RWPE2 (cell line): ENCODE data around the gene FBXL19.

Experiments used
- ATAC-seq: fragments of 200-7000 bp; cut with Tn5 transposase; 3 replicates; pipeline ENCODE4 v1.9.1; 2021; ENCODE audit warnings: low read depth
- DNase-seq: peaks from one replicate; pipeline ENCODE4 v3.0.0-alpha.2; 2020; ENCODE audit warnings: low spot score
- H3K27ac ChIP-seq: fragments of 450-650 bp; 2 replicates; pipeline ENCODE4 v1.5.1; 2017; ENCODE audit warnings: mild to moderate bottlenecking; ENCODE audit not compliant: poor library complexity, severe bottlenecking
- H3K27me3 ChIP-seq: fragments of 250-450 bp; sonication (Bioruptor Pico); 2 replicates; pipeline ENCODE4 v1.5.1; 2021; ENCODE audit warnings: mild to moderate bottlenecking, moderate library complexity; ENCODE audit not compliant: insufficient read depth, poor library complexity, severe bottlenecking
- H3K36me3 ChIP-seq: fragments of 250-450 bp; sonication (Bioruptor Pico); 2 replicates; pipeline ENCODE4 v1.5.1; 2020; ENCODE audit warnings: low read depth, mild to moderate bottlenecking, moderate library complexity
- H3K4me1 ChIP-seq: fragments of 250-450 bp; sonication (Bioruptor Pico); 2 replicates; pipeline ENCODE4 v1.5.1; 2021; ENCODE audit warnings: mild to moderate bottlenecking, moderate library complexity; ENCODE audit not compliant: insufficient read depth, poor library complexity, severe bottlenecking
- H3K4me3 ChIP-seq: fragments of 250-450 bp; sonication (Bioruptor Pico); 2 replicates; pipeline ENCODE4 v1.5.1; 2021; ENCODE audit warnings: mild to moderate bottlenecking, moderate library complexity; ENCODE audit not compliant: severe bottlenecking
- H3K9me3 ChIP-seq: fragments of 250-450 bp; sonication (Bioruptor Pico); 2 replicates; pipeline ENCODE4 v1.5.1; 2021; ENCODE audit warnings: mild to moderate bottlenecking, moderate library complexity; ENCODE audit not compliant: severe bottlenecking
- CTCF ChIP-seq: fragments of 450-650 bp; IDR thresholded peaks from one replicate; pipeline ENCODE4 v1.5.1; 2017; ENCODE audit warnings: mild to moderate bottlenecking, moderate library complexity; ENCODE audit not compliant: poor library complexity, severe bottlenecking

FBXL19 gene

GRCh38 chr16:30985401-30986128 lies 62.2 kb downstream of the FBXL19 start:
- Histone ChIP-seq H3K36me3 (peaks cover 15% of the 10 kb centered on the region), H3K9me3 (no peaks in the 10 kb centered on the region), H3K27me3 (no peaks in the 10 kb centered on the region), H3K27ac (no peak overlapping the region), H3K4me3 (peak overlapping the region; percentile 31), H3K4me1 (no peaks in the 10 kb centered on the region)
- ATAC-seq (peak; percentile 74), DNase-seq (no peak)
- peak; percentile 63 for TF ChIP-seq CTCF

DNA sequence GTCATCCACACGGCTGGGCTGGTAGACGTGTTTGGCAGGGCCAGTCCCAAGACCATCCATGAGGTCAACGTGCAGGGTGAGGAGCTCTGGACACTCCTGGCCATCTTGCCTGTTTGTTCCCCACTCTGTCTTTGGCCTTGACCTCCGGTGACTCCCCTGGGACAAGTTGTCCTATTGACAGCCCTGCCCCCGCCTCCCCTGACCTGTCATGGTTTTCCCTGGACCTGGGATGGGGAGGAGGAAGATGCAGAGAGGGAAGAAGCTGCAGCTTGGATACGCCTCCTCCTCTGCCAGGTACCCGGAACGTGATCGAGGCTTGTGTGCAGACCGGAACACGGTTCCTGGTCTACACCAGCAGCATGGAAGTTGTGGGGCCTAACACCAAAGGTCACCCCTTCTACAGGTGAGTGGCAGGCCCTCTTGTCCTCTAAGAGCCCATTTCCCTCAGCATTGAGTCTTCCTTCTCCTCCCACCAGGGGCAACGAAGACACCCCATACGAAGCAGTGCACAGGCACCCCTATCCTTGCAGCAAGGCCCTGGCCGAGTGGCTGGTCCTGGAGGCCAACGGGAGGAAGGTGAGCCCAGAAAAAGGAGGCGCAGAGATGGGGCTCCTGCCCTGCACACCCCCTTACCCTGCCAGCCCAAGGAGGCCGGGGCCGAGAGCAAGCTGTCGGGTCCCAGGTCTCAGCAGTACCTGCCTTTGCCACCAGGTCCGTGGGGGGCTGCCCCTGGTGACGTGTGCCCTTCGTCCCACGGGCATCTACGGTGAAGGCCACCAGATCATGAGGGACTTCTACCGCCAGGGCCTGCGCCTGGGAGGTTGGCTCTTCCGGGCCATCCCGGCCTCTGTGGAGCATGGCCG lies 63.0 kb downstream of the FBXL19 start:
- no peak overlapping the region for H3K4me3 ChIP-seq
- no peak for ATAC-seq
- no peak for TF ChIP-seq CTCF
- DNase-seq, result no peak
- H3K9me3 ChIP-seq, result no peaks in the 10 kb centered on the region
- H3K4me1 ChIP-seq, result no peaks in the 10 kb centered on the region
- peaks cover 10% of the 10 kb centered on the region for H3K36me3 ChIP-seq
- no peaks in the 10 kb centered on the region for H3K27me3 ChIP-seq
- no peak overlapping the region for H3K27ac ChIP-seq

DNA sequence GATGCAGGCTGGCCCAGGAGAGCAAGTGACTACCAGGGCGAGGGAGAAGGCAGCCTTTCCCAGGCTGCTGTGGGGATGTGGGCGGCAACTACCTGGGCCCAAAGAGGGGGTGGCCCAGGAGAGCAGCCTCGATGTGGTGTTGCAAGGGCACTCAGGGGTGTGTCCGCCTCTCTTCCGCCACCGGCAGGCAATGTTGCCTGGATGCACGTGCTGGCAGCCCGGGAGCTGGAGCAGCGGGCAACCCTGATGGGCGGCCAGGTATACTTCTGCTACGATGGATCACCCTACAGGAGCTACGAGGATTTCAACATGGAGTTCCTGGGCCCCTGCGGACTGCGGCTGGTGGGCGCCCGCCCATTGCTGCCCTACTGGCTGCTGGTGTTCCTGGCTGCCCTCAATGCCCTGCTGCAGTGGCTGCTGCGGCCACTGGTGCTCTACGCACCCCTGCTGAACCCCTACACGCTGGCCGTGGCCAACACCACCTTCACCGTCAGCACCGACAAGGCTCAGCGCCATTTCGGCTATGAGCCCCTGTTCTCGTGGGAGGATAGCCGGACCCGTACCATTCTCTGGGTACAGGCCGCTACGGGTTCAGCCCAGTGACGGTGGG lies 64.3 kb downstream of the FBXL19 start:
- no peak overlapping the region for H3K27ac ChIP-seq
- no peaks in the 10 kb centered on the region for H3K27me3 ChIP-seq
- no peak for TF ChIP-seq CTCF
- ATAC-seq, result no peak
- DNase-seq, result no peak
- peaks cover 6% of the 10 kb centered on the region; the same call in 1 of the 2 replicates for H3K36me3 ChIP-seq
- H3K4me1 ChIP-seq, result no peaks in the 10 kb centered on the region
- no peaks in the 10 kb centered on the region for H3K9me3 ChIP-seq
- H3K4me3 ChIP-seq, result no peak overlapping the region

- Histone ChIP-seq H3K27me3 (no peaks in the 10 kb centered on the region), H3K4me1 (no peaks in the 10 kb centered on the region), H3K9me3 (no peaks in the 10 kb centered on the region), H3K27ac (no peak overlapping the region), H3K36me3 (no peaks in the 10 kb centered on the region; the same call in 1 of the 2 replicates), H3K4me3 (no peak overlapping the region)
- DNase-seq (no peak), ATAC-seq (no peak)
- no peak for TF ChIP-seq CTCF
Observed at GRCh38 chr16:30989469-30990047, 66.2 kb downstream of the FBXL19 start.
